ENCODE results near the gene ERC1.

GRCh38 chr12:1186298-1186697 is 195.3 kb downstream of the ERC1 start:
- TF ChIP-seq POLR2AphosphoS5 (IDR thresholded peaks at IDR 0.05; ENCODE audit: insufficient read depth, low read depth, low read length) (no peak), EZH2 (IDR thresholded peaks at IDR 0.05; ENCODE audit: borderline replicate concordance, low read depth, low read length, severe bottlenecking) (no peak)
